Left cardiac atrium (tissue), 4 donors: Measurements from ENCODE around the gene PAQR6. TPM values are rescaled to one million over a fixed set of nuclear protein-coding genes. Genes with fewer than 3 reads are reported as not detected.
A peak's percentile ranks its signal among the peaks of the same experiment; 100 is the strongest.

Experiments used
- ATAC-seq, 2 donors: fragments of 200-7000 bp; cut with Tn5 transposase; one replicate each; pipeline ENCODE4 v1.9.1; 2020; ENCODE audit warnings: mild to moderate bottlenecking in 2 of 2, moderate library complexity in 2 of 2
- DNase-seq: peaks from one replicate; pipeline ENCODE4 v3.0.0-alpha.2; 2020
- intact Hi-C, 2 donors: fragments of 100-400 bp; cut with DNase I; formaldehyde crosslinking; loops; one replicate each; pipeline versions ENCODE4 v1.14.1 to v1.15.1; 2022 to 2023
- total RNA-seq, 2 donors: library from RNA; stranded (reverse); fragmentation: NEBNext Ultra II Directional; extraction: Animal tissue kit (Norgen Biotek cat#: 25700); gene quantifications; one replicate each; pipeline ENCODE4 v1.2.1, GENCODE V29; 2021
- donor health status: DM: no; HTN: yes; CAD: no.
- donor health status: DM: no; HTN: yes; CAD: no; lungs with severe emphysema.
- donor health status: DM: yes; HTN: yes; CAD: no.
- donor health status: Dilated cardiomyopathy.

Gene PAQR6
- total RNA-seq, 2 donors from 2014 or later: 0.71 to 1.3 TPM

DNA sequence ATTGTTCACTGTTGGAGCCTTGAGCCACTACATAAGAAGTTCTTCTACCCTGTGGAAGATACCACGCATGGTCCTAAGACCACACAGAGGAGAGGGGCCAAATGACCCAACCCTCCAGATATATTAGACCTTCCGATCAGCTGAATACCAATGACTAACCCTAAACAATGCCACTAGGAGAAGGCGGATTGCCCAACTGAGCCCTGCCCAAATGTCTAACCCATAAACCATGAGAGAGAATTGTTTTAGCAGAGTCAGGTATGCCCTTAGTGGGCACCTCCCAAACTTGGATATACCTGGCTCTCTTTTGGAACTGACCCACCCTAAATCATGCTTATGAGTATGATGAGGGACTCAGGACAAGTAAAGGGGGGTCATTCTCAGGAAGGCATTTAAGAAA is 22.5 kb upstream of the PAQR6 start:
- DNase-seq: no peak
- no peak for ATAC-seq
- intact Hi-C loops: no loop called here

DNA sequence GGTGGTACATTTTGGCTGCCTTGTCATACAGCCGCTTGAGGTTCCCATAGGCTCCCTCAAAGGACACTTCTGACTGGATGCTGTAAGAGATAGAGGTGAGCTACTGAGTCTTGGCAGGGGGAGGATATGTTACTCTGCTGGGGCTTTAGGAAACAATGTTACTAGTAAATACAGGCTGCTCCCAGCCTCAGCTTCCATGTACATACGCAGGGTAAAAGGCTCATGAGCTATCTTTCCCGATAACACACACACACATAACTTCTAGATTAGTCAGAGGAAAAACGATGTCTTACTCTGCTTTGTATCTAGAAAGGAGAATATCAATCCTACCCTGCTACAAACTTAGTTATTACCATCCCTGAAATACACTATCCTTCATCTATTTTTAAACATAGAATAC is 20.5 kb upstream of the PAQR6 start:
- DNase-seq (no peak), ATAC-seq (no peak)
- intact Hi-C loops: no loop called here

DNA sequence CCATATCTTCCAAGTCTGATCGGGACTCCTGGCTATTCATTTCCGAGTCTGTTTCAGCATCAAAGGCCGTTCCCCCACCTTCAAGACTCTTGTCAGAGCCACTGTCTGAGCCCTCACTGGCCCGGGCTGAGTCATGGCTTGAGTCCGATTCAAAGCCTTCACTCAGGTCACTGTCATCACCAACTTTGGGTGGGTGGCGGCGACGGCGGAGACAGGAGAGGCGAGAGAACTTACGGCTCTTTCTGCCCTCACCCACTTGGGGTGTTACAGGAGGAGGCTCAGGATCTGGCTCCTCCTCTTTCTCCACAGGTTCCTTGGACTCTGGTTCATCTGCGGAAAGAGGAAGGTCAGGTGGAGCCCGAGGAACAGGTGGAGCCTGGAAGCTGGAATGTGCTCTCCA is 18.2 kb upstream of the PAQR6 start:
- no peak for DNase-seq
- intact Hi-C loops: no loop called here
- peak in 1 of 2 donors; percentile 33 for ATAC-seq

DNA sequence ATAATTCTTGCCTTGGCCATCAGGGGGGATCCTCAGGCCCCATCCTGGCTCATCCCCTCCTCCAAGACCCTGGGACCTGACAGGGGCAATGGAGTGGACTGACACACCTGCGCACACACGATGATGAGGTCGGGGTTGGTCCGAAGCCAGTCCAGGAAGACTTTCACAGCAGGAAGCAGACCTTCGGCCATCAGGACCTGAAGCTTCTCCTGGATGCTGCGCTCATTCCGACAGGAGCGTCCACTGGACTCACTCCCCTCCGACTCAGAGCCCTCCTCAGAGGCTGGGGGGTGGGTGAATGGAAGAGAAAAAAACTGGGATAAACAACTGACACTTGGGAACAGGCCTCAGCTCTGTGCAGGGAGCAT is 15.4 kb upstream of the PAQR6 start:
- ATAC-seq: no peak

DNA sequence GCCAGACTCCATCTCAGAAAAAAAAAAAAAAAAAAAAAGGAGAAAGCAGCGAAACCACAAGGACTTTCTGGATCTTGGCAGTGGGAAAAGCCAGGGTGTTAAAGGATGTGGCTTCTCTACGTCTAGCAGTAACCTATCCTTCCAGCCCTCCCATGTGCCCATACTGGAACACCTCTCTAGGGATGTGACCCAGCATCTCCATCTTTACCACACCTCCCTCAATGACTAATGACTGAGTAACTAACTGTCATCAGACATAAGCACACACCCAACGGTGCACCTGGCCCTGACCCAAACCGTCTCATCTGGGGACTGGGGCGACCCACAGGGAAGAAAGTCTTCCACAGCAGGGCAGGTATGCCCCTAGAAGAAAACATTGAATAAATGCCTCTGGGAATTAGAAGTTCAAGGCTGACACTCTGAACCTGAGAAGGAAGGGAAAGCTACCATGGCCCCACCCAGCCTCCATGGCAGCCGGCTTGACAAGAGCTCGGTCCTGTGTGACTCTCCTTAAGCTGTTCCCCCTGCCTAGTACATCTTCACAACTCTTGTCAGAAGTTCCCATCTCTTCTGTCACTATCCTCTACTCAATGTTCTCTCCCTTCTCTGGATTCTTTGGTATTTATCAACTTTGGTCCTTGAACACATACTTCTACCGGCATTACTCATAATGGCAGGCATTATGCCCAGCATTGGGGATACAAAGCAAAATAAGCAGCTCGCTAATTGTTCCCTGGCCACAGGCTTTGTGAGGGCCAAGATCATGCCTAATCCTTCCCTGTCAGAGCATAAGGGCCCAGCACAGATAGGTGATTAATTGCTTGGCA is 14.8 kb upstream of the PAQR6 start:
- intact Hi-C loops: no loop called here
- ATAC-seq (peak in 1 of 2 donors; percentile 56), DNase-seq (no peak)

More for the DNA sequence above, 15.4 kb upstream of the PAQR6 start:
- intact Hi-C loops: no loop called here
- DNase-seq: no peak

DNA sequence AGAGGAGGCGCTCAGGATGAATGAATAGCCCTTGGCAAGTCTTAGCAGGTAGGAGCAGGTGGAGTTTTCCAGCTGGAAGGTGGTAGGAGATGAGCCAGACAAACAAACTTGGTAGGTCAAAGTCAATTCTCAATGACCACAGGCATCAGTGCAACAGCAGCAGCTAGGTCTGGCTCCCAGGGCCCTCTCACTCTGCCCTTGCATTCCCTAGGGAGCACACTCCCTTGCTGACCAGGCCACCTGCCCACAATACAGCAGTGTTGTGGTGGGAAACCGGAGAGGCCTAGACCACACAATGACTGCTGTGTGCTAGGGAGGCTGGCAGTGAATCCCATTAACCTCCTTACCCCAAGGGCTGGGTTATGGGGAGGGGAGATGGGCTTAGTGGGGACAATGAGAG is 13.0 kb upstream of the PAQR6 start:
- no peak for ATAC-seq
- no peak for DNase-seq
- intact Hi-C loops: no loop called here

DNA sequence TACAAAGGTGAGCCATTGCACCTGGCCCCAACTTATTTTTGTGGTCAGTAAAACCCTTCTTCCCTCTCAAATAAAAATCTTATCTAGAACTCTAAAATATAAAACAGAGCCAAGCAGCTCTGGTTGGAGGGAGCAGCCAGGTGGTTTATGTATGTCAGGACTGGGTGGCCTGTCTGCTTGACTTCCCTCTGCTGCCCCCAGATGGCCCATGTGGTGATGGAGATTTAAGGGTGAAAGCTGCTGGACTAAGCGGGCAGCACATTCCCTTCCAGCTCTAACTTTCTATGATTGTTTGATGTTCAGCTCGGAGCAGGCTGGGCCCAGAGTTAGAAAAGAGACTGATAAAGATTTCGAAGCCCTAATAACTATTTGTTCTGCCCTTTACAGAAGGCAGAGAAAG is 11.9 kb upstream of the PAQR6 start:
- no peak for ATAC-seq
- intact Hi-C loops: loop anchor here (10.0 kb wide), 2 partner anchors 55 to 65 kb away; no protein-coding TSS in a partner anchor
- DNase-seq: no peak

DNA sequence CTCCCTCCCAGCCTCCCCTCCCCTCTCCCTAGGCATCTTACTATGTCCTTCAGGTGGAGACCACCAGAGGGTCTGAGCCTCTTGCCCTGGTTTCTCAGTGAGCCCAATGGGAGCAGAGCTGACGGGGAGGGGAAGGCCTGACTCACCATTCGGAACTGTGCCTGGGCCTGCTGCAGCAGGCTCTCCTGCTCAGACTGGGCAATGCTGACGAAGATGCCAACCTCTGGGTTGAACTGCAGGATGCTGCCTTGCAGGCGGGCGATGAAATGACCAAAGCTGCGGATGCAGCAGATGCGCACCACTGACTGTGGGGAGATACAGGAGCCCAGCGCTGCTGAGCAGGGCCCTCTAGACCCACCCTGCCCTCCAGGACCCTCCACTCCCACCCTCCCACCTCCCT is 11.0 kb upstream of the PAQR6 start:
- no peak for DNase-seq
- intact Hi-C loops: loop anchor here (10.0 kb wide), 2 partner anchors 56 to 66 kb away; no protein-coding TSS in a partner anchor
- no peak for ATAC-seq

DNA sequence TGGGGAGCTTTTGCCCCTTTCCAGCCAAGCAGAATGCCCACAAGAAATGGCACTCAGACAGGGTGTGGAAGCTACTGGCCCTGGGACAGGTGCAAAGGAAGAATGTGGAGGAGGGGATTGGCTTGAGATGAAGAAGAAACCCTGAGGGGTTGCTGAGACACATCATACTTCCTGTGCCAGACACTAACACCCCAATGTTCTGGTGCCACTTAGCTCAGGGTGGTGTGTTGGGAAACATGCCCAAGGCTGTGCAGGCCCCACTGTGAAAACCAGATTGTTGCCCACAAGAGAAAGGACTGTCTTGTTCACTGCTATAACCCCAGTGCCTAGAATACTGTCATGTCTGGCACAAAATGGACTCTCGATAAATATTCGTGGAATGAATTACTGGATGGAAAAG is 9.9 kb upstream of the PAQR6 start:
- DNase-seq (no peak), ATAC-seq (no peak)
- intact Hi-C loops: loop anchor here (10.0 kb wide), 2 partner anchors 57 to 67 kb away; no protein-coding TSS in a partner anchor

DNA sequence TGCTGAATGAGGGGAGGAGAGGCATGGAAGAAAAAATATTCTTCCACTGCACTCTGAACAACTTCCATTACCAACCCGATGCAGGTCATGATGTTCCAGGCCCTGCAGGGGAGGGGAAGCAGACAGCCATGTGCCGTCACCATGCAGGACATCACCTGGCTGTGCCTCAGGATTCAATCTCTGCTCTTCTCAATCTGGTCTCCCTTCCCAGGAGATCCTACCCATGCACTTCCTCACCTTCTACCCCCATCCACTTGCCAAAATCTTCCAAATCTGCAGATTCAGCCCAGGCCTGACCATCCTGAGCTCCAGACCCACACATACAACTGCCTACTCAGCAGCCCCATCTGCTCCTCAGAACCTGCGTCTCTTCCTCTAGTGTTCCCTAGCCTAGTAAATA is 5.8 kb upstream of the PAQR6 start:
- no peak for ATAC-seq
- intact Hi-C loops: loop anchor here (10.0 kb wide), 2 partner anchors 61 to 71 kb away; no protein-coding TSS in a partner anchor
- no peak for DNase-seq

DNA sequence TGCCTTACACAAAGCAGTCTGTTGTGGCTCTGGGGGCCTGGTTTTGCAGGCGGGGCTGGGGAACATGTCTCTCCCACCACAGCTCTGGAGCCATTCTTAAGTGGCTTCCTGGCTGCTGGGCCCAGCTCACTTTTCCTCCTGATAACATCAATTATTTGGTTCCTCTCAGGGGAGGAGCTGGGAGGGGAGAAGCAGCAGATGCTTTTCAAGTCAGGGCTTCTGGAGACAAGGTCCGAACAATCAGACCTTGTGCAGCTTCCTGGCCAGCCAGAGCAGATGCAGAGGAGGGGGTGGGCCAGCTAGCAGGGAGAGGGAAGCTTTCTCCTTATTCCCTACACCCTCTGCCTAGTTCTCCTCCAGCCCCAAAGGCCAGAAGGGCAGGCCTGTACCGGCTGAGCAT is 3.7 kb upstream of the PAQR6 start:
- DNase-seq (no peak), ATAC-seq (peak in 1 of 2 donors; percentile 41)
- intact Hi-C loops: loop anchor here (10.0 kb wide), 2 partner anchors 63 to 73 kb away; no protein-coding TSS in a partner anchor

DNA sequence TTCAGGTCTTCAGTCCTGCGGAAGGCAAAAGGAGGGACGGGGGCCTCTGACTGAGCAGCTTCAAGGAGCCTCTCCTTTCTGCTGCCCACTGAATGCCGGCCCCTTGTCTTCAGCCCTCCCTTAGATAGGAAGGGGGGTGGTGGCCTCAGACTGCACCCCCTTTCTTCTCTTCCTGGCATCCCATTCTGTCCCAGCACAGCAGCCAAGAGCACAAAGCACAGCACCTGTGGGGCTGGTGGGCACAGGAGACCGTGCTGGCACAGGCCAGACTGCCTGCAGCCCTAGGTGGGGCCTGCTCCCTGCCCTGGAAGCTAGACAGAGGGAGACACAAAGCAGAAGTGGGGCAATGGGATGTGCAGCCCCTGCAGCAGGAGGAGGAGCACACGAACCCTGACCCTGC is 1.7 kb upstream of the PAQR6 start:
- DNase-seq (no peak), ATAC-seq (no peak)
- intact Hi-C loops: no loop called here

DNA sequence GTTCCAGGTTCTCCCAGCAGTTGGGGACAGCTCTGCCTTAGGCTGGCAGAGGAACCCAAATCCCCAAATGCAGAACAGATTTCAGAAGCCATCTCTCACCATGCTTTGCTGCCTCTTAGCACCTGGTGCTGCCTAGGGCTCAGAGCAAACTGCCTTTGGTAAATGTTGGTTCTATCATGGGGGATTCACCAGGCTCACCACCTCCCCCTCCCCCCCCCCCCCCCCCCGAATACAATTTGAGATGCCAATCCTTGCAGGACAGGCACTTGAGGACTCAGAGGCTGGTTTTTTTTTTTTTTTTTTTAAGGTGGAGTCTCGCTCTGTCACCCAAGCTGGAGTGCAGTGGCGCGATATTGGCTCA is 447 bp upstream of the PAQR6 start:
- DNase-seq (no peak), ATAC-seq (no peak)
- intact Hi-C loops: no loop called here

DNA sequence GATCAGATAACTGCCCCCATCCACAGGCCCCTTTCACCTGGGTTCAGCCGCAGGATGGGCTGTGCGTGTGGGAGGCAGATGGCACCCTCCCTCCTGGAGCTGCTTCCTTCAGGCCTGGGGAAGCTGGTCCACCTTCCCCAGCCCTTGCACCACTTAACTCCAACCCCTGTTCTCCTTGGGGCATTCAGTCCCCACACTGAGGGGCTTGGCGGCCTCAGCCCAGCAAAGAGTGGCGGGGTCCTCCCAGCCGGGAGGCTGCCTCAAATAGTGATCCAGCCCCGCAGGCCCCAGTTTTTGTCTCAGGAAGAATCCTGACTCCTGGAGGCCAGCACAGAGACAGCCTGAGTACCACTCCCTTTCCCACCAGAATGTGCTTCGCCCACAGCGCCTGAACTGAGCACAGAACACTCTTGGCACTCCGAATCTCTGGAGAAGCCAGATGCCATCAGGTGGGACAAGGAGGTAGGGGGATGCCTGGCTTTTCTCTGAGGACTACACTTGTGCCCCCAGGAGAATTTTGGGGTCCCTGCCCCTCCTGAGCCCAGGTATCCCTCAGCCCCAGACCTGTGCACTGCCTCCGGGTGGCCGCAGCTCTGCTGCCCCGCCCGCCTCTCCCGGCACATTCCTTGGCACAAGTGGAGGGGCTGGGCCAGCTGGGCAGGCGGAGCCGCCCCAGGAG is 936 bp downstream of the PAQR6 start:
- intact Hi-C loops: no loop called here
- DNase-seq (peak; percentile 56), ATAC-seq (peak; percentile 51 to 52)

DNA sequence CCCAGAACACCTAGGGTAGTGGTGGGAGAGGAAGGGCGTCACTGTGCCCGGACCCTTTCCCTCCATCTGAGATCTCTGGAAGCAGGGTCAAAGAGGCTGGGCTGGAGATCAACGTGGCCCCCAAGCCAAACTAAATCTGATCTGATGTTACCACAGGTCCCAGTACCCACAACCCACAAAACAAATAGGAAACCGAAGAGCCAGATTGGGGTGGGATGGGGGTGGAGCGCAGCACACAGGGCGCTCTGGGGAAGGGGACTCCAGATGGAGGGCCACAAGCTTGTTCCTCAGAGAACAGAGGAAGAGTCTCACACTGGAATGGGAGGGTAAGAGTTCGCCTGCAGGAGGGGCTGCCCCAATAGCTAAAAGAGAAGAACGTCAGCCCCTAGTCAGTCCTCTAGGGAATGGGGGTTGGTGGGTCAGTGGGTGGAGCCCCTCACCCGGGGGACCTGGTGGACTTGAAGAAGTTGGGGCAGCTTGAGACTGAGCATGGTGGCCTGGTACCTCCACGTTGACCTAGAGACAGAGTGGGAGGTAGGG is 1.5 kb downstream of the PAQR6 start:
- intact Hi-C loops: no loop called here
- ATAC-seq: no peak

DNA sequence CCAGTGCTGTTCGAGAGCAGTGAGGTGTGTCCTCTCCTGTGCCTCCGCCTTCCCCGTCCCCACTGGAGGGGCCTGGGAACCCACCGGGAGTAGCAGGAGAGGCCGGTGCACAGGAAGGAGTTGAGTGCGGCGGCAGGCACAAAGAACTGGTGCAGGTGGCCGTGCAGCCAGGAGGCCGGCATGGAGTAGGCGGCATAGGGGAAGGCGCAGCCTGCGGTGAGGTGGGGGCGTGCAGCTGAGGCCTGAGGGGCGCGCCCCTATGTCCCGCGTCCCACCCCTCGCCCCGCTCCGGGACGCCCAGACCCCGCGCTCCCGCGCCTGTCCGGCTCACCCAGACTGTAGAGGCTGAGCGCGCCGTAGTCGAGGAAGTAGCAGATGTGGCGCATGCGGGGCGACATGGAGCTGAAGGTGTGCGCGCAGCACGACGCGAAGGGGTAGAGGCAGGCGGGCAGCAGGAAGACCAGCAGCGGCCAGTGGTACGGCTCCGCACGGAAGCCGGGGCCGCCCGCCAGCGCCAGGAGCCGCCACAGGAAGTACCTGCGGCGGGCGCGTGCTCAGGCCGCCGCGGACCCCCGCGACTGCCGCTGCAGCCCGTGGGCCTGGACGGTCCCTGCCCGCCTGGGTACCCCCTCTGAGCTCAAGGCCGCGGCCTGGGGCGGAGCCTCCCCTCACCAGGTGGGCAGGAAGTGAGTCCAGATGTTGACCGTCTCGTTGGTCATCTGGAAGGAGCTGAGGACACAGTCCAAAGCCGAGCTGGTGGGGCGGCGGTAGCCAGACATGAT is 2.2 kb downstream of the PAQR6 start:
- DNase-seq (no peak), ATAC-seq (peak; percentile 10 to 22)
- intact Hi-C loops: no loop called here

More for the DNA sequence above, 1.5 kb downstream of the PAQR6 start:
- DNase-seq: no peak

DNA sequence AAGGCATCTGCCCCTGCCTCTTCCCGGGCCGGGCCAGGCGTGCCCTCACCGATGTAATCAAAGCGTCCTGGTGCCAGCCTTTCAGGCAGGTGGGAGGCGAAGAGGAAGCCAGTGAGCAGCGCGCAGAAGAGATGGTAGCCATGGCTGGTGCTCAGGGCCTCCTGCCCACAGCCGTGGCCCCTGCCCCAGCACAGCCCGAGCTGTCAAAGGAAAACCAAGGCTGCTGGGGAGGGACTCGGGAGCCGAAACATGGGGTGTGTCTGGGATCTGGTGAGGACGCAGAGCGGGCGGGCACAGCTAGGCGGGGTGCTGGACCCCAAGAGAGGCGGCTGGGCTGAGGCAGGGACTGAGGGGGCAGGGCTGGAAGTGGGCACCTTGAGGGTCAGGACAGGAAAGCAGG is 3.1 kb downstream of the PAQR6 start:
- intact Hi-C loops: no loop called here
- DNase-seq: no peak
- no peak for ATAC-seq

DNA sequence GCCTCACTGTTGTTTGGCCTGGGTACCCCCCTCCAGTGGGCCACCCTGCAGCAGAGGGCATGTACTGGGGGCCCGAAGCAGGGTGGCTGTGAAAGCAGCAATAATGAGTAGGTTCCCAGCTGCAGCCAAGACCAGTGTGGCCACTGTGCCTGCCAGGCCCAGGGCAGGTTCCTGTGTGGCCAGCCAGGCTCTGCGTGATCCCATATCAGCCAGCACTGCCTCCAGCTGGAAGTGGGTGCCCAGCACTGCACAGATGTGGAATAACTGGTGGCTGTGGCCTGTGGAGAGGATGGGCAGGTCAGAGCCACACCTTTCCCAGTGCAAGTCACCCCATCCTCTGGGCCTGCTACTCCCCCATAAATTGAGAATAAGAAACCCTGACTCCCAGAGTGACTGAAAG is 3.7 kb downstream of the PAQR6 start:
- no peak for DNase-seq
- intact Hi-C loops: no loop called here
- no peak for ATAC-seq

DNA sequence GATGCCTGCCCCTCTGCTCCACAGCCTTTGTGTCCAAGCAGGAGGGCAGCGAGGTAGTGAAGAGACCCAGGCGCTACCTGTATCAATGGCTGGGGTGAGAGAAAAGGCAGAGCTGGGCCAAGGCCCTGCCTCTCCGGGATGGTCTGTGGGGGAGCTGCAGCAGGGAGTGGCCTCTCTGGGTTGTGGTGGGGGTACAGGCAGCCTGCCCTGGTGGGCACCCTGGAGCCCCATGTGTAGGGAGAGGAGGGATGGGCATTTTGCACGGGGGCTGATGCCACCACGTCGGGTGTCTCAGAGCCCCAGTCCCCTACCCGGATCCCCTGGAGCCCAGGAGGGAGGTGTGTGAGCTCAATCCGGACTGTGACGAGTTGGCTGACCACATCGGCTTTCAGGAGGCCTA is 5.1 kb downstream of the PAQR6 start:
- intact Hi-C loops: no loop called here
- no peak for ATAC-seq
- DNase-seq: no peak

DNA sequence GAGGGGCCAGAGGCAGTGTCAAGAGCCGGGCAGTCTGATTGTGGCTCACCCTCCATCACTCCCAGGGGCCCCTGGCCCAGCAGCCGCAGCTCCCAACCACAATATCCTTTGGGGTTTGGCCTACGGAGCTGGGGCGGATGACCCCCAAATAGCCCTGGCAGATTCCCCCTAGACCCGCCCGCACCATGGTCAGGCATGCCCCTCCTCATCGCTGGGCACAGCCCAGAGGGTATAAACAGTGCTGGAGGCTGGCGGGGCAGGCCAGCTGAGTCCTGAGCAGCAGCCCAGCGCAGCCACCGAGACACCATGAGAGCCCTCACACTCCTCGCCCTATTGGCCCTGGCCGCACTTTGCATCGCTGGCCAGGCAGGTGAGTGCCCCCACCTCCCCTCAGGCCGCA is 5.9 kb downstream of the PAQR6 start, which contains the start of gene BGLAP:
Gene BGLAP (plus strand): TSS at position 259 of the 400 bp plus-strand sequence. CDS start 48 bp downstream, at position 307.
- no peak for ATAC-seq
- no peak for DNase-seq
- intact Hi-C loops: no loop called here
